Rectal smooth muscle tissue (tissue), 1 donor: ENCODE results near the gene NECTIN1.

Experiments
- H3K27ac ChIP-seq: one replicate; pipeline ENCODE4 v1.7.0; 2013; ENCODE audit warnings: low read depth, low read length, inconsistent platforms
- H3K27me3 ChIP-seq: one replicate; pipeline ENCODE4 v1.7.0; 2013; ENCODE audit warnings: low read length; ENCODE audit not compliant: control insufficient read depth, insufficient read depth
- H3K36me3 ChIP-seq: one replicate; pipeline ENCODE4 v1.7.0; 2013; ENCODE audit warnings: low read length; ENCODE audit not compliant: control insufficient read depth, insufficient read depth
- H3K4me1 ChIP-seq: one replicate; pipeline ENCODE4 v1.7.0; 2013; ENCODE audit warnings: low read length; ENCODE audit not compliant: control insufficient read depth, insufficient read depth
- H3K4me3 ChIP-seq: one replicate; pipeline ENCODE4 v1.7.0; 2013; ENCODE audit warnings: low read length
- H3K9ac ChIP-seq: one replicate; pipeline ENCODE4 v1.7.0; 2013; ENCODE audit warnings: low read length

Gene NECTIN1, protein sequence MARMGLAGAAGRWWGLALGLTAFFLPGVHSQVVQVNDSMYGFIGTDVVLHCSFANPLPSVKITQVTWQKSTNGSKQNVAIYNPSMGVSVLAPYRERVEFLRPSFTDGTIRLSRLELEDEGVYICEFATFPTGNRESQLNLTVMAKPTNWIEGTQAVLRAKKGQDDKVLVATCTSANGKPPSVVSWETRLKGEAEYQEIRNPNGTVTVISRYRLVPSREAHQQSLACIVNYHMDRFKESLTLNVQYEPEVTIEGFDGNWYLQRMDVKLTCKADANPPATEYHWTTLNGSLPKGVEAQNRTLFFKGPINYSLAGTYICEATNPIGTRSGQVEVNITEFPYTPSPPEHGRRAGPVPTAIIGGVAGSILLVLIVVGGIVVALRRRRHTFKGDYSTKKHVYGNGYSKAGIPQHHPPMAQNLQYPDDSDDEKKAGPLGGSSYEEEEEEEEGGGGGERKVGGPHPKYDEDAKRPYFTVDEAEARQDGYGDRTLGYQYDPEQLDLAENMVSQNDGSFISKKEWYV

DNA sequence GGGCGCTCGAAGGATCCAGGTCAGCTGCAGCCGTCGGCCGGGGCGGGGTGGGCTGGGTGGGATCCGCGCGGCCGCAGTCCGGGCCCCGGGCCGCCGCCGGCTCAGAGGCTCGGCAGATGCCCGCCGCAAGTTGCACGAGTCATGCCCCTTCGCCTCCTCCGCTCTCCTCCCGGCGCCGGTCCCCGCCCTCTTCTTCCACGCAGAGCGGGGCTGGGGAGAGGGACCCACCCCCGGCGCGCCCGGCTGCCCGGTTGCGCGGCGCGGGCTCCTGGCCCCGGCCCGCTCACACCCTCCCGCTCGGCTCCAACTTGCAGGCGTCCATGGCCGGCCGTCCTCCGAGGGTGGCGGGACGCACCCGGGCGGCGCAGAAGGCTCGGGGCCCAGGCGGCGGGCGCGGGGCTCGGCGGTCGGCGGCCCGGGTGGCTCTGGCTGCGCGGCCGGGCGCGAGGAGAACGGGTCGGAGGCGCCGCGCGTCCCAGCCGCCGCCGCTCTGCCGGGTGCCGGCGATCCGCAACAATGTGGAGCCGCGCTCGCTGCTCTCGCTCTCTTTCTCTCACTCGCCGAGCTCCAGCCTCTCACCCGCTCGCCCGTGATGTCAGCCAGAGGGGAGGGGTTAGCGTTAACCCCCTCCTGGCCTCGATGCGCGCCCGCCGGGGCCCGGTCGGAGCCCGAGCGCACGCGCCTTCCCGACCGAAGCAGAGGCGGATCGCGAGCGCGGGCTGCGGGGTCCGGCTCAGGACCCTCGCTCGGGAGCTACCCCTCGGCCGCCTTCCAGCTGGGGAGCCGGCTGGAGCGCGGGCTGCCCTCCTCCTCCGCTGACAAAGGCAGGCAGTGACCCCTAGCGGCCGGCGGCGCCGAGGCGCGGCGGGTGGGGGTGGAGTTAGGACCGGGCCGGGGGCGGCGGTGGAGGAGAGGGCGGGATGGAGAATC, at the start of gene NECTIN1:
NECTIN1 (minus strand) TSS at position 550 of the 930 bp plus-strand sequence. CDS start 647 bp downstream, outside the sequence.
- Histone ChIP-seq H3K27me3 (peaks cover 2% of the 10 kb centered on the region), H3K4me3 (peak within 1 kb of the TSS; percentile 70), H3K4me1 (peaks cover 11% of the 10 kb centered on the region), H3K27ac (peak within 1 kb of the TSS; percentile 83), H3K9ac (peak within 1 kb of the TSS; percentile 16), H3K36me3 (no peaks in the 10 kb centered on the region)

DNA sequence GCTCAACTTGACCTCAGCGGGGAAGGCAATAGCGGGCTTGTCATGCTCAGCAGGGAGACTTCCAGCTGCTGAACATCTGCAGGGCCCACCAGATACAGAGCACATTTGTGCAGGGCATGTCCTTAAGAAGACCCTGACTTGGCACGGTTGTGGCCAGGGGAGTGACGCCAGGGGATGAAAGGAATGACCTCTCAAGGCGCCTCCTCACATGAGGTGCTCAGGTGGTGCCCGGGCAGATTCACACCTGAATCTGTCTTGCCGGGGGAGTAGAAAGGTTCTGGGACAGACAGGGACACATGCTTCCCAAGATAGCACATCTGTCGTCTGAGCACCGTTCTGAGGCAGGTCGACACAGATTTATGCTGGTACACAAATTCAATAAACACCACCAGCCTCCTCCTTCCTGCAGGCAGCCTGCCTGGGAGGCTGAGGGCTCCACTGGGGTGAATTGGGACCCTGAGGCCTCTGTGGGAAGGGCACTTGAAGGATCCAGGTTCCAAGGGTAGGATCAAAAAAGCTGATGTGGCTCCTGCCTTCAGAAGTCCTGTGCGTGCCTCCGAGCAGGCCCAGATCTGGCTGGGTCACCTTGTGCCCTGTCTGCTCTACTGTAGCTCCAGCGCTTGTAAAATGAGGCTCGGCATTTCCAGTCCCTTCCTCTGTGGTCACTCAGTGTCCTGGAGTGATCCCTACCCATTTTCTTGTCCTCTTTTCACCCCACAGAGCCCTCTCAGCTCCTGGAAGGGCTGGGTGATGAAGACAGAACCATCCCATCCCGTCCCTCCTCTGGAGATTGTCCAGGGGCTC, 49.6 kb upstream of the NECTIN1 start:
- H3K27me3 ChIP-seq, result no peaks in the 10 kb centered on the region
- no peaks in the 10 kb centered on the region for H3K4me1 ChIP-seq
- H3K36me3 ChIP-seq, result no peaks in the 10 kb centered on the region
- no peak overlapping the region for H3K9ac ChIP-seq
- no peak overlapping the region for H3K4me3 ChIP-seq
- H3K27ac ChIP-seq, result no peak overlapping the region

DNA sequence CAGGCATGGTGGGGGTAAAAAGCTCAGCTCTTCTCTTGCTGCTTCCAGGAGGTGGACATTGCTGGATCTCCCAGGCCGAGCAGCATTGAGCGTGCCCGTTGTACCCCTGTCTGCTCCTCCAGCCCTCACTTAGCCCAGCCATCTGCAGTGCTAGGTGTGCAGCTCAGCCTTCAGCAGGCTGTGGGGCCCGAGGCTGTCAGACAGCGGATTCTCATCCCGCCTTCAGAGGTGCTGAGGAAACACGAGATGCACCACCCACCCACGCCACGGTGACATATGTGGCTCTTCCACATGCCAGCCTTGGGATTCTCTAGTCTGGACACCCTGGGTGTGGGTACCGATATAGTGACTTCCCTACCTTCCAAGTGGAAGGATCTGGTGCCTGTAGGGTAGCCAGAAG, 48.9 kb upstream of the NECTIN1 start:
- Histone ChIP-seq H3K27ac (no peak overlapping the region), H3K36me3 (no peaks in the 10 kb centered on the region), H3K9ac (no peak overlapping the region), H3K4me1 (no peaks in the 10 kb centered on the region), H3K27me3 (no peaks in the 10 kb centered on the region), H3K4me3 (no peak overlapping the region)

DNA sequence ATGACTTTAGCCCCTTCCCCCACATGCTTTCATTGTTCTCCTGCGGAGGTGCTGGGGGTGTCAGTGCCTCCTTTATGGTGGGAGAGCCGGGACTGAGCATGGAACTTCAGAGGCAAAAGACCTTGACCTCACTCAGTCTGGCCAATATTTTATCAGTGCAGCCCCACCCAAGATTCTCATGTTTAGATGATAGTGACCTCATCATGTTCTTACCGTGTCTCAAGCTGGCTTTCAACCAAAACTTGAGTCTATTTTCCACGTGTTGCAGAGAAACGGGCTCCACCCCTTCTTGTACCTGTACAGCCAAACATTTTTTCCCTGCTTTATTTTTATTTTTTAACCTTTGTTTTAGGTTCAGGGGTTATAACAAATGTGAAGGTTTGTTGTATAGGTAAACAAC, 47.7 kb upstream of the NECTIN1 start:
- Histone ChIP-seq H3K36me3 (no peaks in the 10 kb centered on the region), H3K4me1 (no peaks in the 10 kb centered on the region), H3K4me3 (no peak overlapping the region), H3K9ac (no peak overlapping the region), H3K27ac (no peak overlapping the region), H3K27me3 (no peaks in the 10 kb centered on the region)

DNA sequence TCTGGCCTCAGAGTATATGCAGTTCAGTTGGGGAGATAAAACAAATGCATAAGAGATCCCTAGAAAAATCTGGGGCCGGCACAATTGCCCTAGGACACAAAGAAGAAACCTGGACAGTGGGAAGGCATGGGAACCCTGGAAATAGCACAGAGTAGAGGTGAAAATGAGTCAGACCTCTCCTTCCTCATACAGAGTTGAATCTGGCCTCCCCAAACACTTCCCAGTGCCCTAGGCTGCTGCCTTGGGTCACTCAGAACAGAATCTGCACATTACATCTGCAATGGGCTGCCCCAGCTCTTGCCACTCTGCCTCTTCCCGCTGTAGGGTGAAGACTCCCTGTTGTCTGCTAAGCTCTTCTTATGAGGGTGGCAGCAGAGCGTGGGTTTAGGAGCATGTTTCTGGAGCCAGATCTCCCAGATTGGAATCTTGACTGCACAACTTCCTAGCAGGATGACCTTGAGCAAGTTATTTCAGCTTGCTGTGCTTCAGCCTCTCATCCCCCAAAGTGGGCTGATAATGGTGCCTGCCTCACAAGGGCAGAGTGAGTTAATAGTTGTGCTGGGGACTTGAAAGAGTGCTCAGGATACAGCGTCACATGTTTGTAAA, 47.1 kb upstream of the NECTIN1 start:
- H3K9ac ChIP-seq, result no peak overlapping the region
- H3K27me3 ChIP-seq, result no peaks in the 10 kb centered on the region
- H3K4me1 ChIP-seq, result no peaks in the 10 kb centered on the region
- H3K36me3 ChIP-seq, result no peaks in the 10 kb centered on the region
- no peak overlapping the region for H3K27ac ChIP-seq
- no peak overlapping the region for H3K4me3 ChIP-seq

DNA sequence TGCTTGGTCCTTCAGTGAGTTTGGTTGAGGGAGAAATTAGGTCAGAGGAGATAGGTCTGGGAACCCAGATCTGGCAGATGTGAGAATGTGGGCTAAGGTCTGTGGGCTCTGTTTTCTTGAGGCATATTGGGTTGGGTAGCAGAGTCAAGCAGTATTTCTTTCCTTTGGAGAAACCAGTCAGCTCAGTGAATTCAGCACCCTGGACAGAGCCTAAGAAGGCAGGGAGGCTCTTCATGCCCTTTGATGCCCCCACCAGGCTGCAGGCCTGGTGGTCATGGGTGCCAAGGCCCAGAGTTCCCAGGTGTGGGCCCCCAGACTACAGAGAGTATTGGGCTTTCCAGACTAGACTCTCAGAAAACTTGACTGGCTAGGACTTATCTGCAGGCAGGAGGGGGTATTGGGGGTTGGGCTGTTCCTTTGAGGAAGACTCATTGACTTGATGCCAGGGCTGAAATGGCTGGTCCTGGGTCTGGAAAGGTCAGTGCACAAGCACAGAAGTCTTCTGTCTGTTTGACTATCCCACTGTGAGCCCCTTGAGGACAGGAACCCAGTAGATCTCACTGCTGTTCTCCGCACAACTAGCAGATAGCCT, 45.3 kb upstream of the NECTIN1 start:
- no peaks in the 10 kb centered on the region for H3K4me1 ChIP-seq
- H3K27me3 ChIP-seq, result no peaks in the 10 kb centered on the region
- H3K27ac ChIP-seq, result no peak overlapping the region
- no peaks in the 10 kb centered on the region for H3K36me3 ChIP-seq
- no peak overlapping the region for H3K4me3 ChIP-seq
- H3K9ac ChIP-seq, result no peak overlapping the region

DNA sequence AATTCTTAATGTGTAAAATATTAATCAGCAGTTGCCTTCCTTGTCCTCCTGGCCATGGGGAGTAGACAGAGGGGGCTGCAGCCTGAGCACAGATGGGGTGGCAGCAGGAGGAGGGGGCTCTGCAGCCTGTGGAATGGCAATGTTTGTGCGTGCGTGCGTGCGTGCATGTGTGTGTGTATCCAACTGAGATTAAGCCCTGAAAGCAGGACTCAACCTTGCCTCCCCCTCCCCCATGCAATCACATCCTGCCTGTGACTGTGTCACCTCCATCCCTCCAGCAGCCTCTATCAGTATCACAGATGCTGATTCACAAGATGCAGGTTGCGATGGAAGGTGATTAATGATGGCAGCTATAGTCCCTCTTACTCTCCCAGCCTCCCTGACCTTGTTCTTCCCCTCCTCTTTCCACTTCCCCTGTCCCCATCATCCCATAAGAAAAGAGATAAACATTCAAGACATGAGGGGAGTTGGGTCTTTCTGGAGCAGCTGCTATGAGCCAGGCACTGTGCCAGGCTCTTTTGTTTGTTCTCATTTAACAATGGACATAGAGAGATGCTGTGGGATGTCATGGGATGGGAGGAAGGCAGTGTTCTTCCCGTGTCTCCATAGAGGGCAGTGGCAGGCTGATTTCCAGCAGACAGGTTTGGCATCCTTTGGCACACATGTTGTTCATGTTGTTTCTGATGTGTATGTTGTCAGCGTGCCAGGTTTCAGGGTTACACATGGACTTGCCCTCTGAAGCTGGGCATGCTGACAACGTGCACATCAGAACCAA, 43.8 kb upstream of the NECTIN1 start:
- H3K36me3 ChIP-seq, result no peaks in the 10 kb centered on the region
- H3K4me3 ChIP-seq, result no peak overlapping the region
- no peak overlapping the region for H3K9ac ChIP-seq
- no peak overlapping the region for H3K27ac ChIP-seq
- no peaks in the 10 kb centered on the region for H3K27me3 ChIP-seq
- no peaks in the 10 kb centered on the region for H3K4me1 ChIP-seq

DNA sequence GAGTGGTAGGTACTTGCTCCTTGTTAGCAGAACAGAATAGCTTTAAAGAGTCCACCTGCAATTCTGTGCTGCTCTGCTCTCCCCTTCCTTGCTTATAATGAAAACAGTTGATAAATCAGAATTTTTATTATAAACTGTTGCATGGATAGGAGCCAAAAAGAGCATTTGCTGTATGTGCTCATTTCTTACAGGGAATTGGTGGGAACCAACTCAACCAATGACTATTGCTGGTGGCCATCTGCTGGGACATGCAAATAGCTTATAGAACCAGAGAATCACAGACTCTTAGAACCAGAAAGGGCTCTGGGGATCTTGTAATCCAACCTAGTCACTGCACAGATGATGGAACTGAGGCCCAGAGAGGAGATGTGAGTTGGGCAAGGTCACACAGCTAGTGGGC, 43.1 kb upstream of the NECTIN1 start:
- H3K9ac ChIP-seq, result no peak overlapping the region
- no peaks in the 10 kb centered on the region for H3K27me3 ChIP-seq
- no peaks in the 10 kb centered on the region for H3K4me1 ChIP-seq
- H3K27ac ChIP-seq, result no peak overlapping the region
- H3K4me3 ChIP-seq, result no peak overlapping the region
- H3K36me3 ChIP-seq, result no peaks in the 10 kb centered on the region

DNA sequence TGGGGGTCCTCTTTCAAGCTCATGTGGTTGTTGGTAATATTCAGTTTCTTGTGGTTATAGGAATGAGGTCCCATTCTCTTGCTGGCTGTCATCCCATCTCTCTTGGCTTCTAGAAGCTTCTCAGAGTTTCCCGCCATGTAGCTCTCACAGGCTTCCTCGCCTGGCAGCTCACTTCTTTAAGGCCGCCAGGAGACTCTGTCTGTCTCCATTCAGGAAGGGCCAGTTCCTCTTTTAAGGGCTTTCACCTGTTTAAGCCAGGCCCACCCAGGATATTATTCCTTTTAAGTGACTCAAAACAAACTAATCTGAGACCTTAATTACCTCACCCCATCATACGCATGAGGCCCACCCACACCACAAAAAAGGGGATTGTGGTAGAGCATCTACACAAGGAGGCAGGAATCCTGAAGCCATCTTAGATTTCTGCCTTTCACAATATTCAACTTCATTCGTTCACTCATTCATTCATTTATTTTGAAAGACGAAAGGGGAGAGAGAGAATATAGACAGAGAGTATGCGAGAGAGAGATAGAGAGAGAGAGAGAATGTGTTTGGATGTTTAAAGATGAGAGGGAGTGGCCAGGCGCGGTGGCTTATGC, 42.3 kb upstream of the NECTIN1 start:
- H3K36me3 ChIP-seq, result no peaks in the 10 kb centered on the region
- no peak overlapping the region for H3K27ac ChIP-seq
- H3K4me3 ChIP-seq, result no peak overlapping the region
- H3K27me3 ChIP-seq, result no peaks in the 10 kb centered on the region
- H3K9ac ChIP-seq, result no peak overlapping the region
- no peaks in the 10 kb centered on the region for H3K4me1 ChIP-seq

DNA sequence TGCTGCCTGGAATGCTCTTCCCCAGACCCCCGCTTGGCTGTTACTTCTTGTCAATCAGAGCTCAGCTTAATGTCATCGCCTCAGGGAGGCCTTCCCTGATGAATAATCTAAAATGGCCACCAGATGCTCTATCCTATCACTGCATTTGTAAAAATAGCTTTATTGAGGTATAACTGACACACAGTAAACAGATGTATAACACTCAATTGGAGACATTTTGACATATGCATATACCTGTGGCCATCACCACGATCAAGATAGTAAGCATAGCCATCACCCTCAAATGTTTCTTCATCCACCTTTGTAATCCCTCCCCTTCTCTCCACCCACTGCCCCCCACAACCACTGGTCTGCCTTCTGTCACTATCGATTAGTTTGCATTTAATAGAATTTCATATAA, 36.6 kb upstream of the NECTIN1 start:
- Histone ChIP-seq H3K27me3 (peaks cover 3% of the 10 kb centered on the region), H3K27ac (no peak overlapping the region), H3K36me3 (no peaks in the 10 kb centered on the region), H3K4me1 (peaks cover 3% of the 10 kb centered on the region), H3K4me3 (no peak overlapping the region), H3K9ac (no peak overlapping the region)
